DMS79 treated with DMSO at 0.1 percent for 48 hours (cell line): Measurements from ENCODE around the gene THOC2.
"Not testable (repeated sequence)": the region's sequence is repeated elsewhere in the genome, so short reads cannot be mapped to it uniquely, and the experiment has no call there.

Experiments used
- DNase-seq: peaks from one replicate; lab custom pipeline; 2025; lab: John Stamatoyannopoulos, UW

THOC2 gene

GRCh38 chrX:123735137-123735536 is 2.3 kb upstream of the THOC2 start:
- DNase-seq, result not testable (repeated sequence)

GRCh38 chrX:123734079-123734478 is 1.2 kb upstream of the THOC2 start:
- DNase-seq, result not testable (repeated sequence)

GRCh38 chrX:123731987-123732669 is 724 bp downstream of the THOC2 start:
- DNase-seq, result peak; percentile 45

GRCh38 chrX:123731258-123731986 is 1.4 kb downstream of the THOC2 start:
- DNase-seq, result peak; percentile 82

- no peak for DNase-seq
These were observed 4.3 kb downstream of the THOC2 start for GRCh38 chrX:123728554-123728953.

- DNase-seq, result no peak
These were observed 4.8 kb downstream of the THOC2 start for GRCh38 chrX:123728016-123728415.

- DNase-seq, result not testable (repeated sequence)
These were observed 10.7 kb downstream of the THOC2 start for GRCh38 chrX:123722193-123722592.

GRCh38 chrX:123720486-123720885 is 12.4 kb downstream of the THOC2 start:
- DNase-seq, result no peak

GRCh38 chrX:123713841-123714240 is 19.0 kb downstream of the THOC2 start:
- DNase-seq, result no peak

- DNase-seq, result no peak
These were observed 19.4 kb downstream of the THOC2 start for GRCh38 chrX:123713434-123713833.

- not testable (repeated sequence) for DNase-seq
These were observed 21.7 kb downstream of the THOC2 start for GRCh38 chrX:123711201-123711600.

- no peak for DNase-seq
These were observed 28.1 kb downstream of the THOC2 start for GRCh38 chrX:123704781-123705180.

- DNase-seq, result no peak
These were observed 33.8 kb downstream of the THOC2 start for GRCh38 chrX:123698979-123699520.

GRCh38 chrX:123696334-123696733 is 36.5 kb downstream of the THOC2 start:
- DNase-seq, result no peak

- no peak for DNase-seq
These were observed 37.6 kb downstream of the THOC2 start for GRCh38 chrX:123695242-123695641.

GRCh38 chrX:123691776-123692175 is 41.1 kb downstream of the THOC2 start:
- DNase-seq, result peak; percentile 1

- no peak for DNase-seq
These were observed 44.3 kb downstream of the THOC2 start for GRCh38 chrX:123688524-123688923.

GRCh38 chrX:123685232-123685631 is 47.6 kb downstream of the THOC2 start:
- DNase-seq, result no peak

- no peak for DNase-seq
These were observed 50.7 kb downstream of the THOC2 start for GRCh38 chrX:123682186-123682585.

- not testable (repeated sequence) for DNase-seq
These were observed 53.0 kb downstream of the THOC2 start for GRCh38 chrX:123679733-123680460.

GRCh38 chrX:123675154-123675553 is 57.7 kb downstream of the THOC2 start:
- DNase-seq, result no peak

- no peak for DNase-seq
These were observed 59.0 kb downstream of the THOC2 start for GRCh38 chrX:123673813-123674212.

- DNase-seq, result peak; percentile 8
These were observed 67.7 kb downstream of the THOC2 start for GRCh38 chrX:123665197-123665596.
